SK-N-DZ (cell line): ENCODE data around the gene HELT.
A peak's percentile ranks its signal among the peaks of the same experiment; 100 is the strongest.
"Not testable (repeated sequence)": the region's sequence is repeated elsewhere in the genome, so short reads cannot be mapped to it uniquely, and the experiment has no call there.

Experiments used
- DNase-seq: peaks from one replicate; pipeline ENCODE4 v3.0.0-alpha.2; 2015; ENCODE audit warnings: low spot score

Gene HELT

DNA sequence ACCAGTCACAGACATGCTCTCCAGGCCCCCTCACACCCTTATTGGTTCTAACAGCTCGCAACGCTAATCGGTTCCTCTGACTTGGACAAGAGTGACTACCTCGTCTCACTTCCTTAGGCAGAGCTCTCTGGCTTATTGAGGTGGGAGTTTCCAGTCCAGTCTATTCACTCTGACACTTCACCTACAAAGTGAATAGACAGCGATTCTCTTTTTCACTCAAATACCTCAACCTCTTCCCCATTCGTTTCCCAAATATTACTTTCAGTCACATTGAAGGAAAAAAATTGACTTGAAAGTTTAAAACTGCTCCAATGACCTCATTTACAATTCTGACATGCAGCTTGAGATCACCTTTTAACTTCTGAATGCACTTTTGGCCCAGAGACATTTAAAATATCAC, 17.7 kb downstream of the HELT start:
- DNase-seq, result no peak

DNA sequence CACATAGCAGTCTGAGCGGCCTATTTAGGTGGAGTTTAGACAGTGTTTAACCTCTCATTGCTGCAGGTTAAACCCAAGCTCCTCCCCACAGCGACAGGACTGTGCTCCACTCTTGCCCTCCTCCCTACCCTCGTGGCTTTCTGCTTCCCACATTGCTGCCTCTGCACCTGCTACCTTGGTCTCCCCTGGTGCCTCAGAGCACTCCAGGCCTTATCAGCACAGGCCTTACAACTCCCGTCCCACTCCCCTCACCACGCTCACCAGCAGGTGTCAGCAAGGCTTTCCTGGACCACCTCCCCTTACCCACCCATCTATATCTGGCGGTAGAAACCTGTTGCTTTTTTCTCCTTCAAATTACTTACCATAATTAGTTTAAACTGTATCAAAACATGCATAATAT, 18.6 kb downstream of the HELT start:
- peak; percentile 15 for DNase-seq

DNA sequence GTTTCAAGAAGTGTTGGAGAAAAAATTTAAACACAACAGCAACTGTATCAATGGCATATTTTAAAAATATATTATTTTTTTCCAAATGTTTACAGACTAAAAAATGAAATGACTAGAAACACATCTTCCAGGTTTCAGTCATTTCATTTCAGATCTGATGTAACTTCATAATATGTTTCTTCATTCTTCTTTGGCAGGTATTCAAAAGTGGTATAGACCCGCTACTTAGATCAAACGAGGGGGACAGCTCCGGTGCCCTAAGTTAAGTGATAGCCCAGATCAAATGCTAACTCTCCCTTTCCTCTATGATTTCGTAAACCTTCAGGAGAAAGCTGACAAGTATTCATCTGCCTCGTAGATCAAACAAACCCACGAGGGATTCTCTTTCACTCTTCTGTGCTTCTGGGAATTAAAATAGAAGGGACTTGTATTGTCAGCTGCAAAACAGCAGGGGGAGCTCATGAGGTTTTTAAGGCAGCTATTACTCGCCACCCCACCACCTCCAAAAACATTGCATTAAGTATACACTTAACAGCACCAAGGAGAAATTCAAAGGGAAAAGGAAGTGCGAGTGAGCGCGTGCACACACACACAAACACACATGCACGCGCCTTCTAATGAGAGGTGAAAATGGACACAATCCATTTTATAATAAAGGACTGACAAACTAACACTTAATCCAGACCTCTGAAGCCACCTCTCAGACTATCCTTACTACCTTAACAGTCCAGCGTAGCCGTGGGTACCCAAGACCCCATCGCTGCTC, 21.4 kb downstream of the HELT start:
- DNase-seq, result peak; percentile 51

- no peak for DNase-seq
Observed at GRCh38 chr4:185040523-185040922, 22.2 kb downstream of the HELT start.

- not testable (repeated sequence) for DNase-seq
Observed at GRCh38 chr4:185050286-185050685, 32.0 kb downstream of the HELT start.

- DNase-seq, result not testable (repeated sequence)
Observed at GRCh38 chr4:185051283-185051682, 33.0 kb downstream of the HELT start.

GRCh38 chr4:185053746-185054145, 35.5 kb downstream of the HELT start:
- no peak for DNase-seq

DNA sequence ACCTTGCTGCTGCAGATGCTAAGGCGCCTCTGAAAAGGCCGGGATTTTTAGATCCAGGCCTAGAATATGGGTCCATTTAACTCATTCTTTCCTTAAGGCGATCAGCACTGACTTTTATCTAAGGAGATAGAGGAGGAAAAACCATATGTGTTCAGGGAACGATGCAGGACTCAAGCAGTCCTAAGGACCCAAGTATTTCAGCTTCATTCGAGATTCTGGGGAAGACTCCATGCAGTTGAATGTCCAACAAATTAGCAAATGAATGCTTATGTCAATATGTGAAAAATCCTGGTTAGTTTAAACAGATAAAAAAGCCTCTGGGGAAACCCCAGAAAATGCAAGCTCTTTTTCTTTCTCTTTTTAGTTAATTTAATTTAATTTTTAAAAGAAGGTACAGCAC, 36.0 kb downstream of the HELT start:
- DNase-seq, result no peak

- no peak for DNase-seq
Observed at GRCh38 chr4:185054886-185055285, 36.6 kb downstream of the HELT start.

- no peak for DNase-seq
Observed at GRCh38 chr4:185061610-185062009, 43.3 kb downstream of the HELT start.

- no peak for DNase-seq
Observed at GRCh38 chr4:185062606-185063005, 44.3 kb downstream of the HELT start.

- DNase-seq, result no peak
Observed at GRCh38 chr4:185066179-185066578, 47.9 kb downstream of the HELT start.

DNA sequence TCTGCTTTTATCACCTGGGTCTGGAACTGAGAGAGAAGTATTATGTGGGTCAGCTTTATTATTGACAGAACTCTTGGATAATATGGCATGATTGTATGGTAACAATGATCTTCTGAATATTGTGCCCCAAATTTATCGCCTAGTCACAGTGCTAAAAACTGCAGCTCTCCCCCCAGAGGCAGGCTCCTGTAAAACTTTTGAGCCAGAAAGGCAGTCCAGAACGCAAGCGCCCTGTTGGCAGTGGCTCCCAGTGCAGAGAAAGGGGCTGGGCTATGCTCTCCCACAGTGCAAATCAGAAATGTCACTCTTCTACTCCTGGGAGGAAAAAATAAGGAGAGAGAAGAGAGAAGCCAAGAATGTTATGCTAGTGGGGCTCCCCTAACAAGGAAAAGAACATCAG, 50.5 kb downstream of the HELT start:
- DNase-seq, result no peak
